Subcutaneous adipose tissue (tissue), 4 donors: ENCODE measurements around the gene ZNF775. TPM values are rescaled to one million over a fixed set of nuclear protein-coding genes. Genes with fewer than 3 reads are reported as not detected.

Source experiments
- total RNA-seq, 4 donors: library from RNA; depleted of rRNA; stranded (reverse); fragments of >200 nt; gene quantifications; one replicate each; pipeline ENCODE4 v1.1.0, GENCODE V29; 2016
- TF ChIP-seq, protein P1 (sequence below): fragments of 450-650 bp; IDR thresholded peaks from one replicate; pipeline ENCODE4 v1.5.1; 2016; ENCODE audit warnings: low read depth, mild to moderate bottlenecking, control low read depth, antibody characterized with exemption, moderate library complexity

The ZNF775 gene
- total RNA-seq, 4 donors from 2014 or later: 0.49 to 4.2 (median 1.9) TPM

DNA sequence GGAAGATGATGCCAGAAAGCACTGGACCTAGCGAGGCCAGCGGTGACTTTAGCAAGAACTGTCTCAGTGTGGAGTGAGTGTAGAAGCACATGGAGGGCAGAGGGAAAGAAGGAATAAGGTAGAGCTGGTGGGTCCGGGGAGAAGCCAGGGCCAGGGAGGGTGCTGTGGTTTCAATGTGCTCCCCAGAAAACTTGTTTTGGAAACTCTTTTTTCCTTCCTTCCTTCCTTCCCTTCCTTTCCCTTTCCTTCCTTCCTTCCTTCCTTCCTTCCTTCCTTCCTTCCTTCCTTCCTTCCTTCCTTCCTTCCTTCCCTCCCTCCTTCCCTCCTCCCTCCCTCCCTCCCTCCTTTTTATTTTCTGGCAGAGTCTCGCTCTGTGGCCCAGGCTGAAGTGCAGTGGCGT is 32.2 kb upstream of the ZNF775 start:
- TF ChIP-seq, protein P1, sequence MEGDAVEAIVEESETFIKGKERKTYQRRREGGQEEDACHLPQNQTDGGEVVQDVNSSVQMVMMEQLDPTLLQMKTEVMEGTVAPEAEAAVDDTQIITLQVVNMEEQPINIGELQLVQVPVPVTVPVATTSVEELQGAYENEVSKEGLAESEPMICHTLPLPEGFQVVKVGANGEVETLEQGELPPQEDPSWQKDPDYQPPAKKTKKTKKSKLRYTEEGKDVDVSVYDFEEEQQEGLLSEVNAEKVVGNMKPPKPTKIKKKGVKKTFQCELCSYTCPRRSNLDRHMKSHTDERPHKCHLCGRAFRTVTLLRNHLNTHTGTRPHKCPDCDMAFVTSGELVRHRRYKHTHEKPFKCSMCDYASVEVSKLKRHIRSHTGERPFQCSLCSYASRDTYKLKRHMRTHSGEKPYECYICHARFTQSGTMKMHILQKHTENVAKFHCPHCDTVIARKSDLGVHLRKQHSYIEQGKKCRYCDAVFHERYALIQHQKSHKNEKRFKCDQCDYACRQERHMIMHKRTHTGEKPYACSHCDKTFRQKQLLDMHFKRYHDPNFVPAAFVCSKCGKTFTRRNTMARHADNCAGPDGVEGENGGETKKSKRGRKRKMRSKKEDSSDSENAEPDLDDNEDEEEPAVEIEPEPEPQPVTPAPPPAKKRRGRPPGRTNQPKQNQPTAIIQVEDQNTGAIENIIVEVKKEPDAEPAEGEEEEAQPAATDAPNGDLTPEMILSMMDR: no peak

DNA sequence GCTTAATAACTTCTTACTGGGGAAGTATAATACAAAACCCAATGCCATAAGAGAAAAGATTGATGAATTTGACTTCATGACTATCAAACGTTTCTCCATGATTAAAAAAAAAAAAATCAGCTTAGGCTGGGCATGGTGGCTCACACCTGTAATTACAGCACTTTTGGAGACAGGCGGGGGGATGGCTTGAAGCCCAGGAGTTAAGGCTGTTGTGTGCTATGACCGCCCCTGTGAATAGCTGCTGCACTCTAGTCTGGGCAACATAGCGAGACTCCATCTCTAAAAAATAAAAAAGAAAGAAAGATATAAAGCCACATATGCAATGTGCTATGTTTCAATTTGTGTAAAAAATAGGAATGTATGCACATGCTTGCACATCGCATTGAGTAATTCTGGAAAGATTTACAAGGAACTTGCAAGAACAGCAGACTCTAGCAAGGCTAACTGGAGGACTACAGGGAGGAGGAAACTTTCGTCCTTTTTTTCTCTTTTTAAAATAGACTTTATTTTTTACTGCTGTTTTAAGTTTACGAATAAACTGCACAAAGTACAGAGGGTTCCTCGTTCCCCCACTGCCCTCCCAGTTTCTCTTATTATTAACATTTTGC is 27.4 kb upstream of the ZNF775 start:
- TF ChIP-seq, protein P1: no peak

DNA sequence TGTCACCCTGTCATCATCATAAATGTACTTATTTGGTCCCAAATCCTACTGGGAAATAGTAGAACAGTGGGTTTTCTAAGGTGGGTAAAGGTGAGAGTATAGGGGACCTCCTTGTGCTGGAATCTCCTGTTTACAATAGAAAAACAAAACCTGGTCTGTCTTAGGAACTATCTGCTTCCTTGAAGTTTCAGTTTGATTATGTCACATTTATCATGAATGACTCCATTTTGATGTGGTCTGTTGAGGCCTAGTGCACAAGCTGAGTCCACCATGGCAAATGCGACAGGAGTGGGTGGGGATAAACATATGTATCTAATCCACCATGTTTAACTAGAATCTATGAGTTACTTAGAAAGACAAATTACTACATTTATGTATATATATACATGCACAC is 23.5 kb upstream of the ZNF775 start:
- TF ChIP-seq, protein P1: no peak

DNA sequence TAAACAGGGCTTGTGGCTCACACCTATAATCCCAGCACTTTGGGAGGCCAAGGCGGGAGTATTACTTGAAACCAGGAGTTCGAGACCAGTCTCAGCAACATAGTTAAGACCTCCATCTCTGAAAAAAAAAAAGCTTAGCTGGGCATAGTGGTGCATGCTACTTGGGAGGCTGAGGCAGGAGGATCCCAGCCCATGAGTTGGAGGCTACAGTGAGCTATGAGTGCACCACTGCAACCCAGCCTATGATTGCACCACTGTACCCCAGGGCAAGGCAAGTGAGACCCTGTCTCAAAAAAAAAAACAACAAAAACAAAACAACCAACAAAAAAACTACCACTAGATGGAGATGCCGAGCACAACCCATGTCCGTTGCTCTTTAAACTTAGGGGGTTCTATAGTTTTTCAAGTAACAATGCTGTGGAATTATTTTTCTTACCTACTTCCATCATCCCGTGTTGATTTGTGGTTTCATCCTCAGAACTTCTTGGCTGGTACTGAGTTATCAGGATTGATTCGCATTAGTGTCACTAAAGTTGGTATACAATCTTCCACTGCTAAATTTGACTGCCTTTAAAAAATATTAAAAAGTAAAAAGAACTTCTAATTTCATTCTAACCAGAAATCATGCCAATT is 22.7 kb upstream of the ZNF775 start:
- TF ChIP-seq, protein P1: no peak

DNA sequence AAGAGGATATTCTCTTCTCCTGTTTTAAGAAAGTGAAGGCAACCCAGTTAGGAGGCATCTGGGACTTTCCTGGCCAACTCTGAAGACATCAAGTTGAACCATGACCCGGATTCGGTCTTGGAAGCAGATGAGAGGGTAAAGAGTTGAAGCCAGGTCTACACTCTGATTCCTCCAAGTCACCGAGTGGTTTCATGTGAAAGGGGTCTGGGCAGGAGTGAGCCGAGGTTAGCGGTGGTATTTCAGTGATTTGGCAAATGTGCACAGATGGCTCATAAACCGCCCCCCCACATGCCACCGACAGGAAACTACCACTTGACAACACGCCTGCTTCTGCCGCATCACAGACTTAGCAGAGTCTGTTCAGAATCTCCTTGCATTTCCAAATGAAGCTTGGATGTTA is 21.9 kb upstream of the ZNF775 start:
- TF ChIP-seq, protein P1: no peak

DNA sequence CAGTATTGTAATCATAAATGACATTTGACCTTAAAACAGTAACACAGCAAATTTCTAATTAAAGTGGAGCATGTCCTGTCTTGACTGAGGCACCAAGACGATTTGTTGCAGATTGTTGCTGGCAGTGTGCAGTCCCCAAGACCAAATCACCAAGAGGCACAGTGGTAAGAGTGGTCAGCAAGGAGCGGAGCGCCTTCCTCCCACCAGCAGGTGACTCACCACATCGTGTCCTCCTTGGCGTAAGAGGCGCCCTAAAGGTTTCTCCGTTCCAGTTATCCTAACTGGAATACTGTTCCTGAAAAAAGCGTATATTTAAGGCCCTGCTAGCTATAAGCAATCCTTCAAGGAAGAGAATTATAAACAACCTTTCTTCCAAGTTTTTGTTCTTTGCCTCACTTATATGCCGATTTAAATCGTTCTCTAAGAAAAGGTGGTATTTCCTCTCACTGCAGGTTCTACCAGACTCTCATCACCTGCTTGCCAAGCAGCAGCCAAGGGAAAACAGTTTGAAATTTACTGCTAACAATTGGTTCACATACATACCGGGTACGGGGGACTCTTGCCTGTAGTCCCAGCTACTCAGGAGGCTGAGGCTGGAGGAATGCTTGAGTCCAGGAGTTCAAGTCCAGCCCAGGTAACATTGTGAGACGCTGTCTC is 21.2 kb upstream of the ZNF775 start:
- TF ChIP-seq, protein P1: no peak

DNA sequence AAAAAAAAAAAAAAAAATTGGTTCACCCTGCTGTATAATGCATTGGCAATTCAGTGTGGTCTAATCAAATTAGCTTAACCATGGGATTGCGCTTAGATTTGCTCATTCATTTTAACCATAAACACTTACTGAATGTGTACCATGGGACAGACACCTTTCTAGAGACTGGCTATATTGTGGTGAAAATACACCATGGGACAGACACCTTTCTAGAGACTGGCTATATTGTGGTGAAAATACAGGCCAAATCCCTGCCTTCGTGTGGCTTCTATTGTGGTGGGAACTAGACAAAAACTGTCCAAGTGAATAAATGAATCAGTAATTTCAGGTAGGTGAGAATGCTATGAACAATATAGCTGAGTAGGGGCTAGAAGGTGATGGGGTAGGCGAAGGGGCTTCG is 20.7 kb upstream of the ZNF775 start:
- TF ChIP-seq, protein P1: no peak
